ENCODE data around the gene ST14.
"Not testable (repeated sequence)": the region's sequence is repeated elsewhere in the genome, so short reads cannot be mapped to it uniquely, and the experiment has no call there.

Gene ST14

DNA sequence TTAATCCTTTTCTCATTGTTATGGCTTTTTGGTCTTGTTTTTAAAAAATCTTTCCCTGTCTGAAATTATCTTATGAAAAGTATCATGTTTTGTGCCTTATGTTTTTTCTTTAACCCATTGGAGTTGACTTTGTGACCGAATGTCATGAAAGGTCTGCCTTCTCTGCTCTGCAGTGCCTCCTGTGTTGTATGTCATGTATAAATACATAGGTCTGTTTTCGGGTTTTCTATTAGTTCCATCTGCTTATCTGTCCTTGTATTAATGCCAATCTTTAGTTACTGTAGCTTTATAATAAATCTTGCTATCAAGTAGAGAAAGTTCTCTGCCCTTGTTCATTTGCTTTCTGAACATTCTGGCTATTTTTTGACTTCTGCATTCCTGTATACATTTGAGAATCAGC is 82.1 kb downstream of the ST14 start:
- Histone ChIP-seq H3K36me3 (ENCODE audit: control insufficient read depth in 5 of 5, insufficient read depth in 5 of 5, low read length in 5 of 5) (peaks cover 2 to 19% (median 11%) of the 10 kb centered on the region in 5 donors), H3K9me3 (ENCODE audit: control insufficient read depth in 5 of 5, low read length in 5 of 5) (no peaks in the 10 kb centered on the region), H3K4me3 (ENCODE audit: low read depth in 1 of 5, low read length in 5 of 5) (no peak overlapping the region), H3K4me1 (ENCODE audit: control insufficient read depth in 5 of 5, insufficient read depth in 5 of 5, low read length in 5 of 5) (peaks cover under 1 to 22% (median 11%) of the 10 kb centered on the region in 5 donors), H3K9ac (ENCODE audit: low read length in 5 of 5) (no peak overlapping the region), H3K27ac (ENCODE audit: low read depth, low read length) (no peak overlapping the region), H3K27me3 (ENCODE audit: control insufficient read depth in 5 of 5, insufficient read depth in 4 of 5, low read length in 5 of 5) (no peaks in the 10 kb centered on the region)

DNA sequence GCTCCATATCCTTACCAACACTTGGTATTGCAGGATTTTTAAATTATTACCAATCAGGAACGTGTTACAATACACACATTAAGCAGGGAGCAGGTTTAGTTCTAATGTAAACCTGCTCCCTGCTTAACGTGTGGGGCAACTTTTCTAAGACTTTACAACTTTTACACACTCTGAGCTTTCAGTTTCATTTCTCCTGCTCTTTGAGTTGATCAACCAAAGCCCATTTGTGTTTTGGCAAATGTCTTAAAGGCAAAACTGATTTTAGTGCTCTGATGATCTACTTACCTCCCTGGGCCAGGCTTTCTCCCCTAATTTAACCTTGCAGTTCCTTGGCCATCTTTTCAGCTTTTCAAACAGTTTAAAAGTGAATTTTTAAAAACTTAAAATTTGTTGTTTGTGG is 84.2 kb downstream of the ST14 start:
- H3K4me3 ChIP-seq (ENCODE audit: low read depth in 1 of 5, low read length in 5 of 5), result no peak overlapping the region
- no peaks in the 10 kb centered on the region for H3K9me3 ChIP-seq (ENCODE audit: control insufficient read depth in 5 of 5, low read length in 5 of 5)
- no peak overlapping the region for H3K27ac ChIP-seq (ENCODE audit: low read depth, low read length)
- H3K4me1 ChIP-seq (ENCODE audit: control insufficient read depth in 5 of 5, insufficient read depth in 5 of 5, low read length in 5 of 5), result peaks cover 3 to 24% (median 16%) of the 10 kb centered on the region in 5 donors
- no peaks in the 10 kb centered on the region for H3K27me3 ChIP-seq (ENCODE audit: control insufficient read depth in 5 of 5, insufficient read depth in 4 of 5, low read length in 5 of 5)
- peaks cover 0 to 6% (median 2%) of the 10 kb centered on the region in 5 donors for H3K36me3 ChIP-seq (ENCODE audit: control insufficient read depth in 5 of 5, insufficient read depth in 5 of 5, low read length in 5 of 5)
- H3K9ac ChIP-seq (ENCODE audit: low read length in 5 of 5), result no peak overlapping the region

GRCh38 chr11:130244848-130245247 is 85.3 kb downstream of the ST14 start:
- Histone ChIP-seq H3K4me1 (ENCODE audit: control insufficient read depth in 5 of 5, insufficient read depth in 5 of 5, low read length in 5 of 5) (peaks cover 3 to 15% (median 14%) of the 10 kb centered on the region in 5 donors), H3K36me3 (ENCODE audit: control insufficient read depth in 5 of 5, insufficient read depth in 5 of 5, low read length in 5 of 5) (peaks cover 0 to 4% (median 0%) of the 10 kb centered on the region in 5 donors), H3K4me3 (ENCODE audit: low read depth in 1 of 5, low read length in 5 of 5) (no peak overlapping the region), H3K9ac (ENCODE audit: low read length in 5 of 5) (no peak overlapping the region), H3K27me3 (ENCODE audit: control insufficient read depth in 5 of 5, insufficient read depth in 4 of 5, low read length in 5 of 5) (no peaks in the 10 kb centered on the region), H3K9me3 (ENCODE audit: control insufficient read depth in 5 of 5, low read length in 5 of 5) (no peaks in the 10 kb centered on the region), H3K27ac (ENCODE audit: low read depth, low read length) (no peak overlapping the region)

DNA sequence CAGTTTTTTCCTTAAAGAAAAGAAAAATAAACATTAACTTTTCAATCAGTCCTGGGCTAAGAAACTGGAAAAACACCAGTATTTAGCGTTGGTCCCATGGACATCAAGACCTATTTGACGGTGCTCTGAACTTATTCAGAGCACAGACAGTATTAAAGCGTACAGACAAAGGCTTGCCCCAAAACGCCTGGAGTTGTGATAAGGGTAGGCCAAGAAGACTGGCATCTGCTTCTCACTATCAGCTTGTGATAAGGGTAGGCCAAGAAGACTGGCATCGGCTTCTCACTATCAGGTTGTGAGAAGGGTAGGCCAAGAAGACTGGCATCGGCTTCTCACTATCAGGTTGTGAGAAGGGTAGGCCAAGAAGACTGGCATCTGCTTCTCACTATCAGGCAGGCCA is 85.8 kb downstream of the ST14 start:
- not testable (repeated sequence) for H3K9me3 ChIP-seq (ENCODE audit: control insufficient read depth in 5 of 5, low read length in 5 of 5); H3K36me3 ChIP-seq (ENCODE audit: control insufficient read depth in 5 of 5, insufficient read depth in 5 of 5, low read length in 5 of 5); H3K27me3 ChIP-seq (ENCODE audit: control insufficient read depth in 5 of 5, insufficient read depth in 4 of 5, low read length in 5 of 5); H3K27ac ChIP-seq (ENCODE audit: low read depth, low read length); H3K4me3 ChIP-seq (ENCODE audit: low read depth in 1 of 5, low read length in 5 of 5); H3K9ac ChIP-seq (ENCODE audit: low read length in 5 of 5)
- H3K4me1 ChIP-seq (ENCODE audit: control insufficient read depth in 5 of 5, insufficient read depth in 5 of 5, low read length in 5 of 5), result peaks cover 3 to 15% (median 14%) of the 10 kb centered on the region in 5 donors

DNA sequence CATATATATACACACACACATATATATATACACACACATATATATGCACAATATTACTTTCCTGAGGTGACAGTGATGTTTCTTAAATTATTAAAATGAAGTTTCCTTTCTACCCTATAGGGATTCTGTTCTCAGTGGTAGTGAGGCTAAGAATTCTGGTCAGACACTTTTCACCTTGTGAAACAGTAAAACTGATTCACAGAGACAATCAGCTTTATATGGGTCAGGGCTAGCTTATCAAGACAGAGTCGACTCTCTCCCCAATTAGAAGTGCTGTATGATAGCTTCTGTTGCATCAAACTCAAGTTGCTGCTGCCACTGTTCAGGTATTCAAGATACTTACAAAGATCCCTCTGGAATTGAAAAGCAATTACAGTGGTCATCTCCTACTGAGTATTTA is 86.7 kb downstream of the ST14 start:
- no peak overlapping the region for H3K27ac ChIP-seq (ENCODE audit: low read depth, low read length)
- no peak overlapping the region for H3K4me3 ChIP-seq (ENCODE audit: low read depth in 1 of 5, low read length in 5 of 5)
- H3K27me3 ChIP-seq (ENCODE audit: control insufficient read depth in 5 of 5, insufficient read depth in 4 of 5, low read length in 5 of 5), result no peaks in the 10 kb centered on the region
- H3K9ac ChIP-seq (ENCODE audit: low read length in 5 of 5), result peak overlapping the region in 1 of 5 donors; percentile 45
- no peaks in the 10 kb centered on the region for H3K9me3 ChIP-seq (ENCODE audit: control insufficient read depth in 5 of 5, low read length in 5 of 5)
- H3K36me3 ChIP-seq (ENCODE audit: control insufficient read depth in 5 of 5, insufficient read depth in 5 of 5, low read length in 5 of 5), result peaks cover 0 to 4% (median 0%) of the 10 kb centered on the region in 5 donors
- peaks cover 3 to 14% (median 13%) of the 10 kb centered on the region in 5 donors for H3K4me1 ChIP-seq (ENCODE audit: control insufficient read depth in 5 of 5, insufficient read depth in 5 of 5, low read length in 5 of 5)

GRCh38 chr11:130246738-130247137 is 87.2 kb downstream of the ST14 start:
- Histone ChIP-seq H3K27me3 (ENCODE audit: control insufficient read depth in 5 of 5, insufficient read depth in 4 of 5, low read length in 5 of 5) (no peaks in the 10 kb centered on the region), H3K4me1 (ENCODE audit: control insufficient read depth in 5 of 5, insufficient read depth in 5 of 5, low read length in 5 of 5) (peaks cover 3 to 14% (median 13%) of the 10 kb centered on the region in 5 donors)

DNA sequence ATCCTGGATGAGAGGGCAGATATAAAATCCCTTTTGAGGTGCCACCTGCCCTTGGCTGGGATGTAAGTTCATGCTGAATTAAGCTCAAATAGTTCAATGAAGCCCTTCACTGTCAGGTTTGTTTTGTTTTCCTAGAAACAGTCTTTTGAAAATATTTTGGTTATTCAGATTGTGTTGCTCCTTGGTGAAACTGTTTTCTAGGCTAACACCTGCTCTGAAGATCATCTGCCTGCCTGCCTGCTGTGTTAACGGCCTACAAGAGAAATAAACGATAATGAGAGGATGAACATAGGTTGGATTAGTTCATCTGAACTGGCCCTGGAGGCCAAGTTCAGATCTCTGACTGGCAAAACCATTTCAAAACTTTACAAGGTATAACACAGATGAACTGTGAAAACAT is 87.7 kb downstream of the ST14 start:
- no peak overlapping the region for H3K27ac ChIP-seq (ENCODE audit: low read depth, low read length)
- H3K9me3 ChIP-seq (ENCODE audit: control insufficient read depth in 5 of 5, low read length in 5 of 5), result peaks cover 0 to 2% (median 0%) of the 10 kb centered on the region in 5 donors
- no peaks in the 10 kb centered on the region for H3K27me3 ChIP-seq (ENCODE audit: control insufficient read depth in 5 of 5, insufficient read depth in 4 of 5, low read length in 5 of 5)

More at GRCh38 chr11:130246738-130247137, 87.2 kb downstream of the ST14 start:
- peaks cover 0 to 4% (median 0%) of the 10 kb centered on the region in 5 donors for H3K36me3 ChIP-seq (ENCODE audit: control insufficient read depth in 5 of 5, insufficient read depth in 5 of 5, low read length in 5 of 5)
- H3K9me3 ChIP-seq (ENCODE audit: control insufficient read depth in 5 of 5, low read length in 5 of 5), result peaks cover 0 to 1% (median 0%) of the 10 kb centered on the region in 5 donors
- H3K9ac ChIP-seq (ENCODE audit: low read length in 5 of 5), result peak overlapping the region in 1 of 5 donors; percentile 45
- H3K4me3 ChIP-seq (ENCODE audit: low read depth in 1 of 5, low read length in 5 of 5), result no peak overlapping the region
- no peak overlapping the region for H3K27ac ChIP-seq (ENCODE audit: low read depth, low read length)

DNA sequence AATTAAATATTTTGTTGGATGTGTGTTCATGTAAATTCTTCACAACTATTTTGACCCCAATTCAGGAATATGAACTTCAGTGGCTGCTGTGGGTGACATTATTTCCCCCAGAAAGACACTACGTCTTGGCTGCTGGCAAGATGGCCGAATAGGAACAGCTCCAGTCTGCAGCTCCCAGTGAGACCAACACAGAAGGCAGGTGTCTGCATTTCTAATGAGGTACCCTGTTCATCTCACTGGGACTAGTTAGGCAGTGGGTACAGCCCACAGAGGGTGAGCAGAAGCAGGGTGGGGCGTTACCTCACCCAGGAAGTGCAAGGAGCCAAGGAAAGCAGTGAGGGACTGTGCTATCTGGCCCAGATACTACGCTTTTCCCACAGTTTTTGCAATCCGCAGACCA is 89.8 kb downstream of the ST14 start:
- Histone ChIP-seq H3K27me3 (ENCODE audit: control insufficient read depth in 5 of 5, insufficient read depth in 4 of 5, low read length in 5 of 5) (no peaks in the 10 kb centered on the region), H3K4me1 (ENCODE audit: control insufficient read depth in 5 of 5, insufficient read depth in 5 of 5, low read length in 5 of 5) (peaks cover 3 to 14% (median 10%) of the 10 kb centered on the region in 5 donors), H3K9ac (ENCODE audit: low read length in 5 of 5) (no peak overlapping the region), H3K4me3 (ENCODE audit: low read depth in 1 of 5, low read length in 5 of 5) (no peak overlapping the region), H3K36me3 (ENCODE audit: control insufficient read depth in 5 of 5, insufficient read depth in 5 of 5, low read length in 5 of 5) (peaks cover 0 to 4% (median 0%) of the 10 kb centered on the region in 5 donors), H3K9me3 (ENCODE audit: control insufficient read depth in 5 of 5, low read length in 5 of 5) (peaks cover 0 to 2% (median 0%) of the 10 kb centered on the region in 5 donors), H3K27ac (ENCODE audit: low read depth, low read length) (no peak overlapping the region)

More for the DNA sequence above, 87.7 kb downstream of the ST14 start:
- Histone ChIP-seq H3K36me3 (ENCODE audit: control insufficient read depth in 5 of 5, insufficient read depth in 5 of 5, low read length in 5 of 5) (peaks cover 0 to 4% (median 0%) of the 10 kb centered on the region in 5 donors), H3K4me3 (ENCODE audit: low read depth in 1 of 5, low read length in 5 of 5) (no peak overlapping the region), H3K9ac (ENCODE audit: low read length in 5 of 5) (no peak overlapping the region), H3K4me1 (ENCODE audit: control insufficient read depth in 5 of 5, insufficient read depth in 5 of 5, low read length in 5 of 5) (peaks cover 3 to 14% (median 13%) of the 10 kb centered on the region in 5 donors)

DNA sequence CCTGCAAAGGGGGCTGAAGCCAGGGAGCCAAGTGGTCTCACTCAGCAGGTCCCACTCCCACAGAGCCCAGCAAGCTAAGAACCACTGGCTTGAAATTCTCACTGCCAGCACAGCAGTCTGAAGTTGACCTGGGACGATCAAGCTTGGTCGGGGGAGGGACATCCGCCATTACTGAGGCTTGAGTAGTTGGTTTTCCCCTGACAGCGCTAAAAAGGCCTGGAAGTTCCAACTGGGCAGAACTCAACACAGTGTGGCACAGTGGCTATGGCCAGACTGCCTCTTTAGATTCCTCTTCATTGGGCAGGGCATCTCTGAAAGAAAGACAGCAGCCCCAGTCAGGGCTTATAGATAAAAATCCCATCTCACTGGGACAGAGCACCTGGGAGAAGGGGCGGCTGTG is 90.3 kb downstream of the ST14 start:
- H3K36me3 ChIP-seq (ENCODE audit: control insufficient read depth in 5 of 5, insufficient read depth in 5 of 5, low read length in 5 of 5); H3K4me3 ChIP-seq (ENCODE audit: low read depth in 1 of 5, low read length in 5 of 5); H3K9ac ChIP-seq (ENCODE audit: low read length in 5 of 5); H3K27ac ChIP-seq (ENCODE audit: low read depth, low read length); H3K27me3 ChIP-seq (ENCODE audit: control insufficient read depth in 5 of 5, insufficient read depth in 4 of 5, low read length in 5 of 5); H3K9me3 ChIP-seq (ENCODE audit: control insufficient read depth in 5 of 5, low read length in 5 of 5): not testable (repeated sequence)
- H3K4me1 ChIP-seq (ENCODE audit: control insufficient read depth in 5 of 5, insufficient read depth in 5 of 5, low read length in 5 of 5), result peaks cover 3 to 14% (median 10%) of the 10 kb centered on the region in 5 donors

GRCh38 chr11:130251763-130252162 is 92.2 kb downstream of the ST14 start:
- H3K36me3 ChIP-seq (ENCODE audit: control insufficient read depth in 5 of 5, insufficient read depth in 5 of 5, low read length in 5 of 5); H3K4me1 ChIP-seq (ENCODE audit: control insufficient read depth in 5 of 5, insufficient read depth in 5 of 5, low read length in 5 of 5); H3K9me3 ChIP-seq (ENCODE audit: control insufficient read depth in 5 of 5, low read length in 5 of 5); H3K27ac ChIP-seq (ENCODE audit: low read depth, low read length); H3K4me3 ChIP-seq (ENCODE audit: low read depth in 1 of 5, low read length in 5 of 5); H3K27me3 ChIP-seq (ENCODE audit: control insufficient read depth in 5 of 5, insufficient read depth in 4 of 5, low read length in 5 of 5); H3K9ac ChIP-seq (ENCODE audit: low read length in 5 of 5): not testable (repeated sequence)

Data from subcutaneous abdominal adipose tissue (tissue), 5 donors.